Measurements from ENCODE around the gene UBALD2.

- TF ChIP-seq EZH2 (IDR thresholded peaks at IDR 0.05) = no peak
- TF ChIP-seq POLR2AphosphoS5 (IDR thresholded peaks at IDR 0.05; ENCODE audit: borderline replicate concordance, low read depth, low read length) = no peak
- no peak for TF ChIP-seq FOXP2 (optimal IDR thresholded peaks at IDR 0.05; ENCODE audit: control extremely low read depth, extremely low read length, insufficient read depth)
These were observed 3.0 kb downstream of the UBALD2 start for GRCh38 chr17:76268015-76268749.
